ENCODE data around the gene RAB37.

RAB37 gene

GRCh38 chr17:74729368-74729767 lies 7.7 kb upstream of the RAB37 start:
- no peak for FAIRE-seq

GRCh38 chr17:74729866-74730265 lies 7.2 kb upstream of the RAB37 start:
- FAIRE-seq = no peak

DNA sequence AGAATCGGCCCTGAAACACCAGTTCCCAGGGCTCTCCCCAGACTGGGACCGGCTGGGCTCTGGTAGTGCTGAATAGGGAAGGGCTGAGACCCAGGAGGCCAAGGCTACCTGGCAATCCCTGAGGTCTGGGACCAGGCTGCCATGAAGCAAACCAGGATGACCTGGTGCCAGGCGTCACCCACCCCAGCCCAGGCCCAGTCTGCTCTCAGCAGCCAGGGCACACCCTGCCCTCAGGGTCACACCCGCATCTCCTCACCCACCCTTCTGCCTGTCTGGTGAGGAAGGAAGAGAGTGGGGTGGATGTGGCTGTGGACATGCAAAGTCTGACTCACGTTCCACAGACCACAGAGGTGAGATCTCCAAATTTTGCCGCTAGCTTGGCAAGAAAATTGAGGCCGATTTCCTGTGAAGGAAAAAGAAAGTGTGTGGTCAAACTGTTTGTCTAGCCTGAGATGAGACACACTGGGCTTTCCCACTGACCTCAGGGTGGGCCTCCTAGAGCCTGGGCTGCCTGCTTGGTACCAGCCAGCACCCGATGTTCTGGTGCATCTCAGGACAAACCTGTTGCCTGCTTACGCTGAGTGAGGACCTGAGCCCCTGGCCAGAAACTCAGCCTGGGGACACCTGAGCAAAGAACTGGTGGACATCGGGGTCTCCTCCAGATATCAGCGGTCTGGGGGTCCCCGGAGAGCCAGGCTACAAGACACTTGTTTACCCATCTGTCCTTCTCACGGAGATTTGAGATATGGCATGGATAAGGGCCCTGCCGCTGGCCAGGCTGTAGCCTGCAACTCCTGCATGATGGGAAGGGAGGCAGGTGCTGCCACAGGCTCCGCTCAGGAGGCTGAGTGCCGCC lies 6.3 kb upstream of the RAB37 start:
- FAIRE-seq = no peak

GRCh38 chr17:74731347-74731605 lies 5.8 kb upstream of the RAB37 start:
- FAIRE-seq = no peak

DNA sequence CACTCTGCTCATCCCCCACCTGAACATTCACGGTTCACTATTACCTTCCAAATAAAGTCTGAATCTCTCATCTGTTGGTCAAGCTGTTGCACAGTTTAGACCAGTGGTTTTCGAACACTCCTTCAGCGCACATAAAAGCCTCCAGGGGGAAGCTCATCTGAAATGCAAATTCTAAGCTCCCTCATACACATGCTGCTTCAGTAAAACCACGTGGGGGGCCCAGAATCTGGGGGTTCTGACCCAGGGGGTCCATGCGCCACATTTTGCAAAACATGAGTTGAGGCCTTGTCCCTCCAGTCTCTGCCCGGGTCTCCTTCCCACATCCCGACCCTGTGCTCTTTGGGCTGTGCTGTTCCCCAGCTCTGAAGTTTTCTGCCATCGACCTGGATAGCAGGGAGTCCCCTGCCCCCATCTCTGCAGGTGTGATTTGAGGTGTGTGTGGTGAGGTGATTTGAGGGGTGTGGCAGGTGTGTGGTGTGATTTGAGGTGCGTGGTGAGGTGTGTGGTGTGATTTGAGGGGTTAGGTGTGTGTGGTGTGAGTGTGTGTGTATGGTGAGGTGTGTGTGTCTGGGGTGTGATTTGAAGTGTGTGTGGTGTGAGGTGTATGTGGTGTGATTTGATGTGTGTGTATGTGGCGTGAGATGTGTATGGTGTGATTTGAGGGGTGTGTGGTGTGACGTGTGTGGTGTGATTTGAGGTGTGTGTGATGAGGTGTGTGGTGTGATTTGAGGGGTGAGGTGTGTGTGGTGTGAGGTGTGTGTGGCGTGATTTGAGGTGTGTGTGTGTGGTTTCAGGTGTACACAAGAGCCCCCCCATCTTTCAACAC lies 4.8 kb upstream of the RAB37 start:
- FAIRE-seq = no peak

DNA sequence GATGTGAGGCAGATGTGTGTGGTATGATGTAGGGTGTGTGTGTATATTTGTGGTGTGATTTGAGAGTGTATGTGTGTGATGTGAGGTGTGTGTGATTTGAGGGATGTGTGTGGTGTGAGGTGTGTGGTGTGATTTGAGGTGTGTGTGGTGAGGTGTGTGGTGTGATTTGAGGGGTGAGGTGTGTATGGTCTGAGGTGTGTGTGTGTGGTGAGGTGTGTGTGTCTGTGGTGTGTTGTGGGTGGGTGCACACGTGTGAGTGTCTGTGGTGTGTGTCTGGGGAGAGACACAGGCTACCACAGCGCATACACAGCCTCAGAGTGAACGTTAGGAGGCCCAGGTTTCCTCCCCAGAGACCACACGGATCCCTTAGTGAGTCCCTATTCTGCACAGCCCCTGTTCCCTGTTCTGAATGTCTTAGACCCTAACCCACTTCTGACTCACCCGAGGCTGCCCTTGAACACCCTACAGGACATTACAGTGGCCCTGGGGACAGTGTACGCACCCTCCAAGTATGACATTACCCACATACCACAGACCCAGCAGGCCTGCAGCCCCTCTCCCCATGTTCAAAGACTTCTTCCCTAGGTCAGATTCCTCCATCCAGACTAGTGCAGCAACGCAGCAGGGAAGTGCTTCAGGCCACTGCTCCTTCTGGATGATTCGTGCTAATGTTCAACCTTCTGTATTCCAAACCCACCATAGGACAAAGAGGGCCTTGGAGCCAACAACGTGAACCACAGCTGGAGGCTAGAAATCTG lies 3.5 kb upstream of the RAB37 start:
- FAIRE-seq = no peak

DNA sequence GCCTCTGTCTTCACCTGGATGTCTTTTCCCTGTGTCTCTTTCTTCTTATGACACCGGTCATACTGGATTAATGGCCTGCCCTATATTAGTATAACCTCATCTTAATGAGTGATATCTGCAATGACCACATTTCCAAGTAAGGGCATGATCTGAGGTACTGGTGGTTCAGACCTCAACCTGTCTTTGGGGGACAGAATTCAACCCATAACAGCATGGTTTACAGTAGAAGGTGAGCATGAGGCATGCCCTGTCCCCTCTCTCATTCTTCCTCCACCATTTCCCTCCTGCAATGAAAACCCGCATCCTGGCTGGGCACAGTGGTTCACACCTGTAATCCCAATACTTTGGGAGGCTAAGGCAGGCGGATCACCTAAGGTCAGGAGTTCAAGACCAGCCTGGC lies 2.8 kb upstream of the RAB37 start:
- no peak for FAIRE-seq

DNA sequence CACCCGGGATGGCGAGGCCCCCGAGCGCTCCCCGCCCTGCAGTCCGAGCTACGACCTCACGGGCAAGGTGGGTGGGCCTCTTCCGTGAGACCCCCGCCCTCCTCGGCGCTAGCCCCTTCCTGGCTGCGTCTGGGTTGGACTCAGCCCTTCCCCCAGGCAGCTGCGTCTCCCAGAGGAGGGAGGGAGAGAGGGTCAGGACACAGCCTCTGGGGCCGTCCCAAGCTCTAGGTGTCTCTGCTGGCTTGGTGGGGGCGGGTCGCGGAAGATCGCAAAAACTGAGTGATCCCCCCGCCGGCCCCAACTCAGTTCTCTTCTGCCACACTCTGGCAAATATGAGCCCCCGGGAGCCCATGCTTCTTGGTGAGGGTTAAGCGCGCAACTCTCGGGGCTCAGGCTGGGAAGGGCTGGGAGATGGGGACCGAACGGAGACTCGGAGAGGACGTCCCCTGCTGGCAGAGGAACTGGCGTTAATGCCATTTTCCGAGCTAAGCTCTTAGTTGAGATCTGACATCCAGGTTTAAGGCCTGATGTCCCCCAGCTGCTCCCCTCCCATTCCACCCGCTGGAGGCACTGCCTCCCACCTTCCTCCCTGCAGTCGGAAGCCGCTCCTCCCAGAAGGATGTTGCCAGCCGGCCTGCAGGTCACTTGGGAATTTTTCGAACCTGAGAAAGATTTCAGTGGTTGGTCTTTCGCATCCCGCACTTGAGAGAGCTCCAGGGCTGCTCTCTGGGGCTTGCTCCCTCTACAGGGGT lies 419 bp downstream of the RAB37 start:
- no peak for FAIRE-seq

- no peak for FAIRE-seq
Observed at GRCh38 chr17:74738051-74738996, 1.3 kb downstream of the RAB37 start.

DNA sequence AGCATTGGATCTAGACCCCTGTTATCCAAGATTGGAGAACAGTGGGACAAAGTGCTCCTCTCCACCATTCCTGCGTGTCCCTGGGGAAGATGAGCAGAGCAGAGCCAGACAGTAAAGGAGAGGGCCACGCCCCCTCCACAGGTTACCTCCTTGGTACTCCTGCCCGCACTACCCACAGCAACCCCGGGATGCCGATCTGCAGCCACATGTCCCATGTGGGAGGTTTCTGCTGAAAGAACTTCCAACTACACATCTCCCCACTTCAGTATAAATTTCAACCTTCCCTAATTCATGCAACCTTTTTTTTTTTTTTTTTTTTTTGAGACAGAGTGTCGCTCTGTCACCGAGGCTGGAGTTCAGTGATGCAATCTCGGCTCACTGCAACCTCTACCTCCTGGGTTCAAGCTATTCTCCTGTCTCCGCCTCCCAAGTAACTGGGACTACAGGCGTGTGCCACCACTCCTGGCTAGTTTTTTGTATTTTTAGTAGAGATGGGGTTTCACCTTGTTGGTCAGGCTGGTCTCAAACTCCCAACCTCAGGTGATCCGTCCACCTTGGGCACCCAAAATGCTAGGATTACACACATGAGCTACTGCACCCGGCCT lies 2.3 kb downstream of the RAB37 start:
- no peak for FAIRE-seq

DNA sequence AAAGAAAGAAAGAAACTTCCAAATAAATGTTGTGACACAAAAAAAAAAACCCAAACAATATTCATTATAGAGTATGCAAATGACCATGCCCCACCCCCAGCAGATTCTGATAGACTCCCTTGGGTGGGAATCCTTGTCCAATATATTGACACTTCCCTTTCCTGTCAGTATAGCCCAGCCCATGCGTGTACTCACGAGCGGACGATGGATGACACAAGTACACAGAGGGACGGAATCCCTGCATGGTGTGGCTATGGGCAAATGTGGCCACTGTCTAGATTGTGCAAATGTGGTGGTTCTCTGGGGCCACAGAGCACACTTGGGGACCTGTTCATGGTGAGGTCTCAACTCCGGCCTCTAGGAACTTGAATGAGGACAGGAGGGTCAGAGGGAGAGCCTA lies 3.1 kb downstream of the RAB37 start:
- FAIRE-seq = no peak

DNA sequence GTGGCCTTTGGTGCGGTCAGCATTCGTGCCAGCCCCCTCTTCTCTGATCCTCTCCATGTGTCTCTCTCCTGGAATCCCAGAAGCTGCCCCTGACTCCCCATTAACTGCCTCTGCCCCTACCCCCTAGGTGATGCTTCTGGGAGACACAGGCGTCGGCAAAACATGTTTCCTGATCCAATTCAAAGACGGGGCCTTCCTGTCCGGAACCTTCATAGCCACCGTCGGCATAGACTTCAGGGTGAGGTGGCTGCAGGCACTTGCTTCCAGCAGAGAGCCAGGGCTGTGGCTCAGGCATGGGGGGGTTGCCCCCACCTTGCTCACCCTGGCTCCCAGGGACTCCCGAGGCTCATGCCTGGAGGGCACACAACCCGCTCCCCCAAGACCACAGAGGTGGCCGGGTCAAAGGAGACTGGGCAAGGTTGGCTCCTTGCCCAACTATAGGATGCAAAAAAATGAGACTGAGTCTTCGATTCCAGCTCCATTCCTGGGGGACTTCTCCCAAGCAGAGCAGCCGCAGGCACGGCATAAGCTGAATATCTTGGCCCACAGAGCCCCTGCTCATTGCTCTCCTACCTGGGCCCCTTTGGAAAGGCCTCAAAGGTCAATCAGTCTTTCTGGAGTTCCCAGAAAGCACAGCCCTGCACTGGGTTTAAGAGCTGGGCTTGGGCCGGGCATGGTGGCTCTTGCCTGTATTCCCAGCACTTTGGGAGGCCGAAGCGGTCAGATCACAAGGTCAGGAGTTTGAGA lies 3.8 kb downstream of the RAB37 start:
- FAIRE-seq = no peak

GRCh38 chr17:74742153-74742515 lies 5.1 kb downstream of the RAB37 start:
- no peak for FAIRE-seq

DNA sequence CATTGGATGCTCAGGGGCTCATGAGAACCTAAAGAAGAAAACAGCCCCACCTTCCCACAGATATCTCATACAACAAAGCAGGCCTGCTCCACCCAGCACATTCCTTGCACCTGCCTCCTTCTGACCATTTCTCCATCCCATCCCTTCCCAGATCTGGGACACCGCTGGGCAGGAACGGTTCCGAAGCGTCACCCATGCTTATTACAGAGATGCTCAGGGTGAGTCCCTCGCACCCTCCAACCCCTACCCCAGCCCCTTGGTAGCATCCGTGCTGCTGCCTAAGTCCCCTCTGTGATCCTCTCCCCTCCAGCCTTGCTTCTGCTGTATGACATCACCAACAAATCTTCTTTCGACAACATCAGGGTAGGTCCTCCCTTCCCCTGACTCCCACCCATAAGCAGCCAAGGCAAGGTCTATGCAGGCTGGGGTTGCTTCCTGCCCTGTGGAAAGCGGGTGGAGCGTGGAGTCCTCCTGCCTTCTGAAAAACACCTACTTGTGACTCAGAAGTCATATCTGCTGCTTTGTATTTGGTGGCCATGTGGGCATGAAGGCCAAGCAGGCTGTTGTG lies 6.0 kb downstream of the RAB37 start:
- no peak for FAIRE-seq

DNA sequence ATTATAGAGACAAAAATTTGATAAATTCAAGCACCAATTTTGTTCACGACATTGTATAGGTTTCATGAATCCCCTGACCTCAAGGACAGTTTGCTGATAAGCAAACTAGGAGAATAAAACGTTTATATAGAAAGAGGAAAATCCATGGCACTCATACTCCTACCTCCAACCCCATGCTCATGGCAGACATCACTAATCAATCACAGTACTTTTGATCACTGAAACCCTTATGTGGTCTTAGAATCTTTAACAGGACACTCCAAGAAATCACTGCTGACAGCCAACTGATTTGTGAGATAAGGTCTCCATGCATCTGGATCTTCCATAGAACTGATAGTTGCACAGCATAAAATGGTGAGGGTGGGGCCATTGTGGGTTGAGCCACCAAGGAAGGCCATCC lies 6.7 kb downstream of the RAB37 start:
- FAIRE-seq = no peak

DNA sequence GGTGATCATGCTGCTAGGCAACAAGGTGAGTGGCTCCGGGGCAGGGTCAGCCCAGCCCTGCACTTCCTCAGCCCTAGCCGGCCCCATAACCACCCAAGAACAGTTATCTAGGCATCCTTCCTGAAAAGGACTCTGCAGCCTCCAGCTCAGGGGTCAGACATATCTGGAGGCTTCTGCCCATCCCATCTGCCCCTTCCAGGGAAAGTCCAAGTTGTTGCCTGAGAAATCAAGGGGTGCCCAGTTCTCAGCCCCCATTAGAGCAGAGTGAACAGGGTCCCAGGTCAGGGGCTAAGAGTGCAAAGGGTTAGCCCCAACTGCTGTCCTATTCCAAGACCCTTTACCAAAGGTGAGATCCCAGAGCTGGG lies 7.3 kb downstream of the RAB37 start:
- FAIRE-seq = no peak

GRCh38 chr17:74744714-74745547 lies 7.9 kb downstream of the RAB37 start:
- FAIRE-seq = no peak

- no peak for FAIRE-seq
Observed at GRCh38 chr17:74745548-74746177, 8.6 kb downstream of the RAB37 start.

GRCh38 chr17:74746376-74746775 lies 9.3 kb downstream of the RAB37 start:
- no peak for FAIRE-seq

Data from A204.1 (cell line).